GM12874 (cell line): ENCODE results near the gene NSMCE1.

ENCODE experiments used
- TF ChIP-seq, protein P1 (sequence below): IDR thresholded peaks from 2 replicates; pipeline ENCODE4 v1.5.1; 2011; ENCODE audit warnings: low read depth, mild to moderate bottlenecking, control low read depth, low read length, moderate library complexity; ENCODE audit not compliant: insufficient read depth

Gene NSMCE1

DNA sequence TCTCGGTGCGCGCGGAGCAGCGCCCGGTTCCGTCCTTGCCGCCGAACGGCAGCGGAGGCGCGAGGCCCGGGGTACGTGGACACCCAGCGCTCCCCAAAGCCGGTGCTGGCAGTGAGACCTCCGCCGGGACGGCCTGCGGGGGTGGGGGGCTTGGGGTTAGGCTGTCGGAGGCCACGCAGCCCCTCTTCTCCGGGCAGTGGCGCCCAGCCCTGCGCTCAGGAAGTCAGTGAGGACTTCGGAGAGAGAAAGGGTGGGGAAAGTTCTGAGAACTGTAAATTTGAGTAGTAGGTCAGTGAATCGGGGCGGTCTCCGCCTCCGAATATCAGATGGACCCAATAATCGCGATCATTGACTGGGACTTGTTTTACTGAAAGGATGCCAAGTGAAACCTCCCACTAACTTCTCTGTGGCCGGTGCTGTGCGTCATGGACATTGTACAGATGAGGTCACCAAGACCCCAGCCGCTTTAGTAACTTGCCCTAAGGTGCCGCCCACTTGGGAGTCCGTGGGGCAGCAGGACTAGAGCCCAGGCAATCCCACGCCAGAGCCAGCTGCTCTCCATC, 45.7 kb upstream of the NSMCE1 start:
- TF ChIP-seq, protein P1, sequence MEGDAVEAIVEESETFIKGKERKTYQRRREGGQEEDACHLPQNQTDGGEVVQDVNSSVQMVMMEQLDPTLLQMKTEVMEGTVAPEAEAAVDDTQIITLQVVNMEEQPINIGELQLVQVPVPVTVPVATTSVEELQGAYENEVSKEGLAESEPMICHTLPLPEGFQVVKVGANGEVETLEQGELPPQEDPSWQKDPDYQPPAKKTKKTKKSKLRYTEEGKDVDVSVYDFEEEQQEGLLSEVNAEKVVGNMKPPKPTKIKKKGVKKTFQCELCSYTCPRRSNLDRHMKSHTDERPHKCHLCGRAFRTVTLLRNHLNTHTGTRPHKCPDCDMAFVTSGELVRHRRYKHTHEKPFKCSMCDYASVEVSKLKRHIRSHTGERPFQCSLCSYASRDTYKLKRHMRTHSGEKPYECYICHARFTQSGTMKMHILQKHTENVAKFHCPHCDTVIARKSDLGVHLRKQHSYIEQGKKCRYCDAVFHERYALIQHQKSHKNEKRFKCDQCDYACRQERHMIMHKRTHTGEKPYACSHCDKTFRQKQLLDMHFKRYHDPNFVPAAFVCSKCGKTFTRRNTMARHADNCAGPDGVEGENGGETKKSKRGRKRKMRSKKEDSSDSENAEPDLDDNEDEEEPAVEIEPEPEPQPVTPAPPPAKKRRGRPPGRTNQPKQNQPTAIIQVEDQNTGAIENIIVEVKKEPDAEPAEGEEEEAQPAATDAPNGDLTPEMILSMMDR: no peak

DNA sequence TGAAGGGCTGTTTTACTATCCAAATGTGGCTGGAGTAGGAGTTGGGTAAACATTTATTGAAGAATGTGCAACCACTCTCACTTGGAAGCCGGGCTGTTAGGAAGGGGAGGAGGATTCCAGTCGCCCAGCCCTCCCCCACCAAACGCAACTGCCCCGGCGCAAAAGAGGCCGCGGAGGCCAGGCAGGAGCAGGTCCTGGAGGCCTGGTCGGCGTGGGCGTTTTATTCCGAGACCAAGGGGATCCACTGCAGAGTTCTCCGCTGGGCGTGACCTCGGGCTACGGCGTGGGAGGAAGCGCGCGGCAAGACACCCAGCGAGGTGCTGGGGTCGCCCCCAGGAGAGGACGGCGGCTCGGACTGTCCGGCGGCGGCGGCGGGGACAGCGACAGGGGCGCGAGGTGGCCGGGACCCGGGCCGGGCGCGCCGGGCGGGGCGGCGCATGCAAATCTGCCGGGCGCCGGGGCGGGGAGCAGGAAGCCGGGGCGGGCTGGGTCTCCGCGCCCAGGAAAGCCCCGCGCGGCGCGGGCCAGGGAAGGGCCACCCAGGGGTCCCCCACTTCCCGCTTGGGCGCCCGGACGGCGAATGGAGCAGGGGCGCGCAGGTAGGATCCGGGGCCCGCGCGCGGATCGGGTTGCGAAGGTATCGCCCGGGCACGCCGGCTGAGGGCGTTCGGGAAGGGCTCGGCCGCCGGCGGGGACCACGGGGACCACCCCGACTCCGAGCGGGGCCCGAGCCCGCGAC, 45.0 kb upstream of the NSMCE1 start, which contains the start of gene IL4R:
Gene IL4R (plus strand): TSS at position 553 of the 739 bp plus-strand sequence. CDS start 26,230 bp downstream, outside the sequence.
- TF ChIP-seq, protein P1: no peak

DNA sequence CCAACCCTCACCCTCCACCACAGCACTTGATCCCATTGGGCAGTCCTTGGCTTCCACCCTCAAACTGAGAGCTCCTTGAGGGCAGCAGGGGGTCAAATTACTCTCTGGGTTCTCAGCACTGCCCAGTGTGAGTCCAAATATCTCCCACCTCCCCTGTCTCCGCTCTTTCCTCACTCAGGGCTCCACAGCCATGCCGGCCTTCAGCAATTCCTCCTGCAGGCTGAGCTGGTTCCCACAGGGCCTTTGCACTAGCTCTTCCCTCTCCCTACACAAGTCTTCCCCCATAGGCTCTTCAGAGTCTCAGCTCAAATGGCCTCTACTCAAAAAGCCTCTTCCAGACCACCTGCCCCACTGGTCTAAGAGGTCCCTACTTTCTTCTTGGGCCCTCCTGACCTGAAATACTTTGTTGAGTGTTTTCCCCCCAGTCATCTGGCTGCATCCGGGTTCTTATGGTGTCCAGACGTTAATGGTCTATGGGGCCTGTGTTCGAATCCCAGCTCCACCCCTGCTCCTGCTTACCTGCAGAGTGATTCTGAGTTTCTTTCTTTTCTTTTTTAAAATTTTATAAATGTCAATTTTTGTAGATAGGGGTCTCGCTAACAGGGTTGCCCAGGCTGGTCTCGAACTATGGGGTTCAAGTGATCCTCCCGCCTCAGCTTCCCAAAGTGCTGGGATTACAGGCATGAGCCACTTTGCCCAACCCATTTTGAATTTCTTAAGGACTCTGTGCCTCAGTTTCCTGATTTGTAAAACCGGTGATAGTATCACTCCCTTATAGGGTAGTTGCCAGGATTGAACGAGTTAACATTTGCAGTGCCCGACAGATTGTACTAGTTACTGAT, 44.2 kb upstream of the NSMCE1 start:
- TF ChIP-seq, protein P1: no peak

DNA sequence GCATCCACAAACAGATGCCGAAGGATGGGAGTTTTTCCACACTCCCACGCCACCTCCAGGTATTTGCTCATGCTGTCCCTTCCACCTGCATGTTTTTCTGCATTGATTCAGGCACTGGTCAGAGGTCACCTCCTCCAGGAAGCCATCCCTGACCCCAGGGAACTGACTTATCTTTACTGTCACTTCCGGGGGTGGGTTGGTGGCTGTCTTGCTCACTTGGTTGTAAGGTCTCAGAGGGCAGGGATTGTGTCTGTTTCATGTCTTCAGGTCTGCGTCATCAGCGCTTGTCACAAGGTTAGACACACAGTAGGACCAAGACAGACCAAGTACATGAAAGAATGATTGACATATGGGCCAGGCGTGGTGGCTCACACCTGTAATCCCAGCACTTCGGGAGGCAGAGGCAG, 43.3 kb upstream of the NSMCE1 start:
- TF ChIP-seq, protein P1: no peak

DNA sequence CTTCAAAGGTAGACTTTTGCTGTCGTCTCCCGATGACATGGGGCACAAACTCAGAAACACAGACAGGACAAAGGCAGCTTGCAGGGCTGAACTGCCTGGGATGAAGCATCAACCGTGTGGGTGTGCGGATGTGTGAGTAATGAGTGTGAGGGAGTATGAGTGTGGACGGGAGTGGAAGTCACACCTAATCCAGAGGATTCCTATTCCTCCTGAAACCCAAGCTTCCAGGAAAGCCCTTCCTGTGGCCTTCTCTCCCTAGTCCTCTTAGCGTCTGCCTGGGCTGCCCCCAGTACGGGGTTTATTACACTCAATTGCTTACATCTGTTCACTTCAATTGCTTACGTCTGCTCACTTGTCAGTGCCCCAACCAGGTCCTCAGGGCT, 42.9 kb upstream of the NSMCE1 start:
- TF ChIP-seq, protein P1: no peak

DNA sequence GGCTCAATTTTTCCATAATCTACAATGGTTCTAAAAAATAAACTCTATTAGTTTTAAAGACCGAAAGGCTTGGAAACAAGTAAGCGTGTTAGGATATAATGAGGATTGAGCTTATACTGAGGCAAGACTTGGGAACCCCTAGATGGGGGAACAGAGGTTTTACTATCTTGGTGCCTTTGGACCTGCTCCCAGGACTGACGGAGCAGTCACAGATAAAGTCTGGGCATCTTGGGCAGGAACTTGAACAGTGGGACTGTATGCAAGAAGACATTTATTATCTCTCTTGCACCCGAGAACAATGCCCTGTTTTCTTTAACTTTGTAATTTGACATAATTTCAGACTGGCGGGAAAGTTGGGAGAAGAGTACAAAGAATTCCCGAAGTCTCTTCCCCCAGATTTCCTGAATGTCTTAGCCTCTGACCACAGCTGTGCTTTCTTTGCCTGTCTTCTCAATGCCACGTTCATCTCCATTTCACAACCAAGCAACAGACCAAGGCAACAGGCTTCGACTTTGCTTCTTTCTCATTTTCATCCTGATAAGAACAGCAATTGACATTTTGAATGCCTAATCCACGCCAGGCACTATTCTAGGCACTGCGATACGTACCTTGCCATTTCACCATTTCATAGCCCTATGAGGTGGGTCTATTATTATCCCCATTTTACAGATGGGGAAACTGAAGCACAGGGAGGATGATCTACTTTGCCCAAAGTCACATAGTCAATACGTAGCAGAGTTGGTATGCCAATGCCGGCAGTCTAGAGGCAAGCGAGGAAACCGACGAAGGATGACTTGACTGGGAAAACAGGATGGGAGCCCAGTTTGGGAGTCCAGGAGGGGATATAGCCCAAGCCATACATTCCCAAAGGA, 42.2 kb upstream of the NSMCE1 start:
- TF ChIP-seq, protein P1: no peak
